ENCODE data around the gene RAB27B. TPM values are rescaled to one million over a fixed set of nuclear protein-coding genes. Genes with fewer than 3 reads are reported as not detected.

Gene RAB27B
- total RNA-seq, 1 experiment from 2014 or later = 0.87 TPM

DNA sequence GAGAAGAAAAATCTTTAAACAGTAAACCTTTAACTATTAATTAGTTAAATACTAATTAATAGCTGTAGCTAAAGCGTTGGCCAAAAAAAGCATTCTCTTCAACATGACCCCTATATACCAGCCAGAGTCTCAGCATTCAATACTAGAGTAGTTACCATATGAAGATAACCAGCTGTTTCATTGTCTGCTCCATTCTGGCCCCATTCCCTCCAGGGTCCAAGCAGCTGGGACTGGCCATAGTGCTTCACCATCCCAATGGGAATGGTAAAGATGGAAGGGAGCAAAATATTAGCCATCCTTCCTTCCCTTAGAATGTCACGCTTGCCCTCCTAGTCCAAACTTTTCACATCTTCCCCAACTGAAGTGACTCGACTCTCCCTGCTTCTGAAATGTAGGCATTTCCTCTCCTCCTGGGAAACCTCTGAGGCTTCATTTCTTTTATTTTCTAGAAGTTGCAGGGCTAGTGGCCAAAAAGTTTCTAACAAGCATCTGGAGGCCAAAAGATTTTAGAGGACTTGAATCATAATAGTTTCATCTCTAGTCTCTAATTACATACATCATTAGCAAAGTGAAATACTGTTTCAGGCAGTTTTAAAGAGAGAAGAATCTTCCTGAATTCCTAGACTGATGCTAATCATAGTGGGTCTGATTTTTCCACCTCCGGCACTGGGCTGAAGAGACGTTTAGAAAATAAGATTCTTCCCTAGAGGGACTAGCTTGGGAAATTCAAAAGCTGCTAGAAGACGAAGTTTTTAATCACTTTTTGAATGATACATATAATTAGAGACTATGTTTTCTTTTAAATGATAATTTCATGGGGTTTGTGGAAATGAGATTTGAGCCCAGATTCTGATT lies 78.3 kb downstream of the RAB27B start:
- H3K4me3 Mint-ChIP-seq = no peak overlapping the region
- ATAC-seq (no peak), DNase-seq (ENCODE audit: low spot score) (no peak)
- no peak overlapping the region for H3K27ac Mint-ChIP-seq
- H3K9me3 Mint-ChIP-seq = peaks cover 3% of the 10 kb centered on the region; the same call in 1 of the 2 replicates
- H3K36me3 Mint-ChIP-seq = no peaks in the 10 kb centered on the region
- H3K4me1 Mint-ChIP-seq = peaks cover 8% of the 10 kb centered on the region
- POLR2A ChIA-PET = no interaction called here
- H3K27me3 Mint-ChIP-seq (ENCODE audit: low read depth) = no peaks in the 10 kb centered on the region
- CTCF ChIA-PET = no interaction called here
- TF ChIP-seq EMX1 (CRISPR knock-in tag; IDR thresholded peaks at IDR 0.05) = no peak
- TF ChIP-seq SOX15 (CRISPR knock-in tag; IDR thresholded peaks at IDR 0.05) = no peak
- no peak for TF ChIP-seq ZNF121 (CRISPR knock-in tag; IDR thresholded peaks at IDR 0.05)
- TF ChIP-seq NFYB (CRISPR knock-in tag; conservative IDR thresholded peaks at IDR 0.05; ENCODE audit: low read depth) = no peak
- no peak for TF ChIP-seq PRRX2 (CRISPR knock-in tag; IDR thresholded peaks at IDR 0.05)

DNA sequence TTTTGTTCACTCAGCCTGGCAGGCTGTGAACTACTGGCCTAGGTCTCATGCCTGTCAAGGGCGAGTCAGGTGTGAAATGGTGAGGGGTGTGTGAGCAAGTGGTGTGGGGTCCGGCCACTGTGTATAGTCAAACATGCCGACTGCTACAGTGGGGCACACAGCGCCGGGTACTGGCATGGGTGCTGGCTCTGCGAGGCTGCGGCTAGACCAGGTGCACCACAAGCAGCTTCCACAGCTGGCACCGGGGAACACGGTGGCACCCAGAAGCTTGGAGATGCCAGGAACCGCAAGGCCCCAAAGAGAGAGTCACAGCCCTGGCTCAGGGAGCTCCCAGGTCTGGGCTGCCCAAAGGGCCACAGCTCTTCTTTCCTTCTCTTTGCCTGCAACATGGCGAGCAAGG lies 81.3 kb downstream of the RAB27B start:
- no peak overlapping the region for H3K4me3 Mint-ChIP-seq
- CTCF ChIA-PET = interaction anchor here (1.2 to 1.3 kb wide), 2 partner anchors 9 to 74 kb away, joined by 3 read pairs; no protein-coding TSS in a partner anchor
- no peak for ATAC-seq
- no peaks in the 10 kb centered on the region for H3K36me3 Mint-ChIP-seq
- H3K27me3 Mint-ChIP-seq (ENCODE audit: low read depth) = no peaks in the 10 kb centered on the region
- DNase-seq (ENCODE audit: low spot score) = no peak
- POLR2A ChIA-PET = no interaction called here
- no peak overlapping the region for H3K27ac Mint-ChIP-seq
- TF ChIP-seq, protein P1, sequence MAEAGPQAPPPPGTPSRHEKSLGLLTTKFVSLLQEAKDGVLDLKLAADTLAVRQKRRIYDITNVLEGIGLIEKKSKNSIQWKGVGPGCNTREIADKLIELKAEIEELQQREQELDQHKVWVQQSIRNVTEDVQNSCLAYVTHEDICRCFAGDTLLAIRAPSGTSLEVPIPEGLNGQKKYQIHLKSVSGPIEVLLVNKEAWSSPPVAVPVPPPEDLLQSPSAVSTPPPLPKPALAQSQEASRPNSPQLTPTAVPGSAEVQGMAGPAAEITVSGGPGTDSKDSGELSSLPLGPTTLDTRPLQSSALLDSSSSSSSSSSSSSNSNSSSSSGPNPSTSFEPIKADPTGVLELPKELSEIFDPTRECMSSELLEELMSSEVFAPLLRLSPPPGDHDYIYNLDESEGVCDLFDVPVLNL (CRISPR knock-in tag; IDR thresholded peaks at IDR 0.05; ENCODE audit: borderline replicate concordance, low read depth) = no peak
- TF ChIP-seq ZNF232 (CRISPR knock-in tag; IDR thresholded peaks at IDR 0.05) = no peak
- TF ChIP-seq, protein P2, sequence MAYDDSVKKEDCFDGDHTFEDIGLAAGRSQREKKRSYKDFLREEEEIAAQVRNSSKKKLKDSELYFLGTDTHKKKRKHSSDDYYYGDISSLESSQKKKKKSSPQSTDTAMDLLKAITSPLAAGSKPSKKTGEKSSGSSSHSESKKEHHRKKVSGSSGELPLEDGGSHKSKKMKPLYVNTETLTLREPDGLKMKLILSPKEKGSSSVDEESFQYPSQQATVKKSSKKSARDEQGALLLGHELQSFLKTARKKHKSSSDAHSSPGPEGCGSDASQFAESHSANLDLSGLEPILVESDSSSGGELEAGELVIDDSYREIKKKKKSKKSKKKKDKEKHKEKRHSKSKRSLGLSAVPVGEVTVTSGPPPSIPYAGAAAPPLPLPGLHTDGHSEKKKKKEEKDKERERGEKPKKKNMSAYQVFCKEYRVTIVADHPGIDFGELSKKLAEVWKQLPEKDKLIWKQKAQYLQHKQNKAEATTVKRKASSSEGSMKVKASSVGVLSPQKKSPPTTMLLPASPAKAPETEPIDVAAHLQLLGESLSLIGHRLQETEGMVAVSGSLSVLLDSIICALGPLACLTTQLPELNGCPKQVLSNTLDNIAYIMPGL (CRISPR knock-in tag; IDR thresholded peaks at IDR 0.05) = no peak
- no peak for TF ChIP-seq ESRRA (CRISPR knock-in tag; IDR thresholded peaks at IDR 0.05; ENCODE audit: borderline replicate concordance)
- TF ChIP-seq TEAD4 (CRISPR knock-in tag; IDR thresholded peaks at IDR 0.05) = no peak
- no peaks in the 10 kb centered on the region; the same call in 1 of the 2 replicates for H3K4me1 Mint-ChIP-seq
- H3K9me3 Mint-ChIP-seq = no peaks in the 10 kb centered on the region

DNA sequence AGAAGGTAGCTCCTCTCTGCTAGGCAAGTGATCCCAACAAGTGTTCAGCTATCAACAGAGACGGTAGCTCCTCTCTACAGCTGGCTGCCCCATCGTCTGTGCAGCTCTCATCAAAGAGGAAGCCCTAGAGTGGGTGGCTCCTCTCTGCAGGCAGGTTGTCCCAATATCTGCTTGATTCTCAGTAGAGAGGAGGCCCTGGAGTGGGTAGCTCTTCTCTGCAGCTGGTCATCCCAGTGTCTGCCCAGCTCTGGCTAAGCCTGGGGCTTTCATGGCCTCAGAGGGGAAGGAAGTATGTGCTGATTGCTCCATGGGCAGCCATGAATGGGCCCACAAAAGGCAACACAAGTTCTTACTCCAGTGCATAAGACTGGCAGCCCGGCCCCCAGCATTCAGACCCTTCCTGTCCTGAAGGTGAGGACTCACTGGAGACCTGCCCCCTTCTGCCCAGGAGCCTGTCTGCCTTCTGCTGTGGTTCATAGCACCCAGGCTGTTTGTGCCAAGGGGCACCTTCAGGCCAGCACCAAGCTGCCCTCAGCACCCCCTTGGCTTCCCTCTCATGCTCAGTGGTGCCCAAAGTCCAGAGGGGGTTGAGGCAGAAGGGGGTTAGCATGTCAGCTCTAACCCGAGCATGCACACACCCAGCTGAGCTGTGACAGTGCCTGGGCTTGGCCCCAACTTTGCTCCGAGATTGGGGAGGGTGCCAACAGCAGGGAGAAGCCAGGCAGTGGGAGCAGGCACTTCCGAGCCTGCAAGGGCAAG lies 82.1 kb downstream of the RAB27B start:
- H3K9me3 Mint-ChIP-seq = no peaks in the 10 kb centered on the region
- no peaks in the 10 kb centered on the region for H3K36me3 Mint-ChIP-seq
- ATAC-seq (no peak), DNase-seq (ENCODE audit: low spot score) (no peak)
- ChIA-PET CTCF (interaction anchor here (0.9 to 1.2 kb wide), 2 partner anchors 8 to 227 kb away, joined by 3 read pairs; no protein-coding TSS in a partner anchor), POLR2A (no interaction called here)
- TF ChIP-seq, protein P3, sequence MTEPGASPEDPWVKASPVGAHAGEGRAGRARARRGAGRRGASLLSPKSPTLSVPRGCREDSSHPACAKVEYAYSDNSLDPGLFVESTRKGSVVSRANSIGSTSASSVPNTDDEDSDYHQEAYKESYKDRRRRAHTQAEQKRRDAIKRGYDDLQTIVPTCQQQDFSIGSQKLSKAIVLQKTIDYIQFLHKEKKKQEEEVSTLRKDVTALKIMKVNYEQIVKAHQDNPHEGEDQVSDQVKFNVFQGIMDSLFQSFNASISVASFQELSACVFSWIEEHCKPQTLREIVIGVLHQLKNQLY (CRISPR knock-in tag; IDR thresholded peaks at IDR 0.05) = no peak
- TF ChIP-seq, protein P4, sequence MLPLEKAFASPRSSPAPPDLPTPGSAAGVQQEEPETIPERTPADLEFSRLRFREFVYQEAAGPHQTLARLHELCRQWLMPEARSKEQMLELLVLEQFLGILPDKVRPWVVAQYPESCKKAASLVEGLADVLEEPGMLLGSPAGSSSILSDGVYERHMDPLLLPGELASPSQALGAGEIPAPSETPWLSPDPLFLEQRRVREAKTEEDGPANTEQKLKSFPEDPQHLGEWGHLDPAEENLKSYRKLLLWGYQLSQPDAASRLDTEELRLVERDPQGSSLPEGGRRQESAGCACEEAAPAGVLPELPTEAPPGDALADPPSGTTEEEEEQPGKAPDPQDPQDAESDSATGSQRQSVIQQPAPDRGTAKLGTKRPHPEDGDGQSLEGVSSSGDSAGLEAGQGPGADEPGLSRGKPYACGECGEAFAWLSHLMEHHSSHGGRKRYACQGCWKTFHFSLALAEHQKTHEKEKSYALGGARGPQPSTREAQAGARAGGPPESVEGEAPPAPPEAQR (CRISPR knock-in tag; IDR thresholded peaks at IDR 0.05) = no peak
- TF ChIP-seq ZNF416 (CRISPR knock-in tag; IDR thresholded peaks at IDR 0.05) = no peak
- no peak for TF ChIP-seq TCF7 (CRISPR knock-in tag; IDR thresholded peaks at IDR 0.05; ENCODE audit: low read depth)
- TF ChIP-seq, protein P5, sequence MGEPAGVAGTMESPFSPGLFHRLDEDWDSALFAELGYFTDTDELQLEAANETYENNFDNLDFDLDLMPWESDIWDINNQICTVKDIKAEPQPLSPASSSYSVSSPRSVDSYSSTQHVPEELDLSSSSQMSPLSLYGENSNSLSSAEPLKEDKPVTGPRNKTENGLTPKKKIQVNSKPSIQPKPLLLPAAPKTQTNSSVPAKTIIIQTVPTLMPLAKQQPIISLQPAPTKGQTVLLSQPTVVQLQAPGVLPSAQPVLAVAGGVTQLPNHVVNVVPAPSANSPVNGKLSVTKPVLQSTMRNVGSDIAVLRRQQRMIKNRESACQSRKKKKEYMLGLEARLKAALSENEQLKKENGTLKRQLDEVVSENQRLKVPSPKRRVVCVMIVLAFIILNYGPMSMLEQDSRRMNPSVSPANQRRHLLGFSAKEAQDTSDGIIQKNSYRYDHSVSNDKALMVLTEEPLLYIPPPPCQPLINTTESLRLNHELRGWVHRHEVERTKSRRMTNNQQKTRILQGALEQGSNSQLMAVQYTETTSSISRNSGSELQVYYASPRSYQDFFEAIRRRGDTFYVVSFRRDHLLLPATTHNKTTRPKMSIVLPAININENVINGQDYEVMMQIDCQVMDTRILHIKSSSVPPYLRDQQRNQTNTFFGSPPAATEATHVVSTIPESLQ (CRISPR knock-in tag; IDR thresholded peaks at IDR 0.05) = no peak
- H3K4me1 Mint-ChIP-seq = no peaks in the 10 kb centered on the region; the same call in 1 of the 2 replicates
- H3K27ac Mint-ChIP-seq = no peak overlapping the region
- H3K4me3 Mint-ChIP-seq = no peak overlapping the region
- no peaks in the 10 kb centered on the region for H3K27me3 Mint-ChIP-seq (ENCODE audit: low read depth)

All from WTC11 (cell line).